Loucy (cell line): ENCODE measurements around the gene TUBB2A.

Experiments used
- H2AFZ ChIP-seq: fragments of 200-600 bp; sonication (generic); 2 replicates; pipeline ENCODE4 v1.6.0; 2016; ENCODE audit warnings: antibody characterized with exemption, mild to moderate bottlenecking, low read length, moderate library complexity
- H3F3A ChIP-seq: fragments of 200-600 bp; 2 replicates; pipeline ENCODE4 v1.6.0; 2016; ENCODE audit warnings: antibody characterized with exemption, low read depth, mild to moderate bottlenecking
- H3K27me3 ChIP-seq: fragments of 200-600 bp; sonication (generic); 2 replicates; pipeline ENCODE4 v1.6.1; 2014; ENCODE audit warnings: low read length, mild to moderate bottlenecking; ENCODE audit not compliant: insufficient read depth, poor library complexity, severe bottlenecking
- H3K36me3 ChIP-seq: fragments of 200-600 bp; sonication (generic); 2 replicates; pipeline ENCODE4 v1.6.1; 2016; ENCODE audit warnings: low read length; ENCODE audit not compliant: insufficient read depth
- H3K4me1 ChIP-seq: fragments of 200-600 bp; sonication (generic); 2 replicates; pipeline ENCODE4 v1.5.1; 2014; ENCODE audit warnings: low read length, mild to moderate bottlenecking; ENCODE audit not compliant: insufficient read depth, poor library complexity, severe bottlenecking
- H3K4me2 ChIP-seq: fragments of 200-600 bp; sonication (generic); 2 replicates; pipeline ENCODE4 v1.6.0; 2014; ENCODE audit warnings: antibody characterized with exemption, low read length, low read depth, mild to moderate bottlenecking; ENCODE audit not compliant: poor library complexity, severe bottlenecking
- H3K4me3 ChIP-seq: fragments of 200-600 bp; sonication (generic); 2 replicates; pipeline ENCODE4 v1.5.1; 2014; ENCODE audit warnings: low read length, mild to moderate bottlenecking, mixed read lengths; ENCODE audit not compliant: poor library complexity, severe bottlenecking
- H3K79me2 ChIP-seq: fragments of 200-600 bp; sonication (generic); 2 replicates; pipeline ENCODE4 v1.6.1; 2014; ENCODE audit warnings: low read length; ENCODE audit not compliant: insufficient read depth
- H3K9ac ChIP-seq: fragments of 200-600 bp; sonication (generic); 2 replicates; pipeline ENCODE4 v1.6.0; 2014; ENCODE audit warnings: mild to moderate bottlenecking, low read depth, low read length, moderate library complexity; ENCODE audit not compliant: poor library complexity, severe bottlenecking
- H3K9me2 ChIP-seq: fragments of 200-600 bp; sonication (generic); replicated peaks from 2 replicates; pipeline ENCODE4 v1.6.1; 2016; ENCODE audit warnings: low read depth, low read length, mixed read lengths
- H3K9me3 ChIP-seq: fragments of 200-600 bp; sonication (generic); 2 replicates; pipeline ENCODE4 v1.6.1; 2014; ENCODE audit warnings: mild to moderate bottlenecking, antibody characterized with exemption, low read length, low read depth; ENCODE audit not compliant: insufficient read depth
- H4K20me1 ChIP-seq: fragments of 200-600 bp; sonication (generic); 2 replicates; pipeline ENCODE4 v1.6.0; 2014; ENCODE audit warnings: antibody characterized with exemption, low read length, mild to moderate bottlenecking; ENCODE audit not compliant: insufficient read depth, poor library complexity, severe bottlenecking
- EZH2phosphoT487 ChIP-seq: fragments of 200-600 bp; IDR thresholded peaks from 2 replicates; pipeline ENCODE4 v1.6.1; 2018; ENCODE audit warnings: antibody characterized with exemption, mild to moderate bottlenecking, moderate library complexity, borderline replicate concordance
- TF ChIP-seq, protein P1 (sequence below): fragments of 200-600 bp; sonication (generic); conservative IDR thresholded peaks from 2 replicates; pipeline ENCODE4 v1.5.1; 2014; ENCODE audit warnings: mild to moderate bottlenecking, antibody characterized with exemption, low read length

TUBB2A gene

GRCh38 chr6:3133515-3133914 lies 23.8 kb downstream of the TUBB2A start:
- Histone ChIP-seq H3F3A (no peaks in the 10 kb centered on the region), H2AFZ (no peak overlapping the region), H3K9me2 (no peaks in the 10 kb centered on the region), H3K4me2 (no peak overlapping the region), H3K4me3 (no peak overlapping the region), H3K27me3 (no peaks in the 10 kb centered on the region), H3K4me1 (no peaks in the 10 kb centered on the region), H3K79me2 (no peaks in the 10 kb centered on the region), H3K36me3 (no peaks in the 10 kb centered on the region), H3K9me3 (no peaks in the 10 kb centered on the region), H3K9ac (no peak overlapping the region), H4K20me1 (no peaks in the 10 kb centered on the region)
- TF ChIP-seq EZH2phosphoT487, result no peak
- TF ChIP-seq, protein P1, sequence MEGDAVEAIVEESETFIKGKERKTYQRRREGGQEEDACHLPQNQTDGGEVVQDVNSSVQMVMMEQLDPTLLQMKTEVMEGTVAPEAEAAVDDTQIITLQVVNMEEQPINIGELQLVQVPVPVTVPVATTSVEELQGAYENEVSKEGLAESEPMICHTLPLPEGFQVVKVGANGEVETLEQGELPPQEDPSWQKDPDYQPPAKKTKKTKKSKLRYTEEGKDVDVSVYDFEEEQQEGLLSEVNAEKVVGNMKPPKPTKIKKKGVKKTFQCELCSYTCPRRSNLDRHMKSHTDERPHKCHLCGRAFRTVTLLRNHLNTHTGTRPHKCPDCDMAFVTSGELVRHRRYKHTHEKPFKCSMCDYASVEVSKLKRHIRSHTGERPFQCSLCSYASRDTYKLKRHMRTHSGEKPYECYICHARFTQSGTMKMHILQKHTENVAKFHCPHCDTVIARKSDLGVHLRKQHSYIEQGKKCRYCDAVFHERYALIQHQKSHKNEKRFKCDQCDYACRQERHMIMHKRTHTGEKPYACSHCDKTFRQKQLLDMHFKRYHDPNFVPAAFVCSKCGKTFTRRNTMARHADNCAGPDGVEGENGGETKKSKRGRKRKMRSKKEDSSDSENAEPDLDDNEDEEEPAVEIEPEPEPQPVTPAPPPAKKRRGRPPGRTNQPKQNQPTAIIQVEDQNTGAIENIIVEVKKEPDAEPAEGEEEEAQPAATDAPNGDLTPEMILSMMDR, result no peak

DNA sequence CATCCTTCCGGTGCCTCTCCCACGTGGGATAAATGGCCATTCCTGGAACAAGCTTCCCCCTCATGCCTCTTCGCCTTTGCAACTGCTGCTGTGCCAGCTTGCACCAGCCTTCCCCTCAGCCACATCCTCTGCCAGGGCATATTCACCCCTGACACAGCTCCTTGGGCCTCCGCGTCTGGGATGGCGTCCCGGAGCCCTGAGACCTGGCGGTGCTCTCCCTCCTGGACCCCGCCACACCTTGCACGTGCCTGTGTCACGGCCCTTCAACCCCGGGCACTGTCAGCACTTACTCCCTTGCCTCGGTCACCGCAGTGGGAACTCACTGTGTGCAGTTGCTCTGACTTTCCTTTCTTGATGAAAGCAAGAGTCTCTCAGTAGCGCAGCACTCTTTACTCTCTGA lies 25.6 kb downstream of the TUBB2A start:
- no peaks in the 10 kb centered on the region for H3F3A ChIP-seq

GRCh38 chr6:3128356-3129108 lies 28.8 kb downstream of the TUBB2A start:
- H3K9me2 ChIP-seq, result no peaks in the 10 kb centered on the region
- H3F3A ChIP-seq, result no peaks in the 10 kb centered on the region
- no peak overlapping the region for H3K9ac ChIP-seq
- H3K27me3 ChIP-seq, result no peaks in the 10 kb centered on the region
- H3K79me2 ChIP-seq, result no peaks in the 10 kb centered on the region
- TF ChIP-seq, protein P1, result no peak
- no peak for TF ChIP-seq EZH2phosphoT487
- H3K9me3 ChIP-seq, result no peaks in the 10 kb centered on the region
- no peak overlapping the region for H2AFZ ChIP-seq
- no peaks in the 10 kb centered on the region for H3K36me3 ChIP-seq
- no peak overlapping the region for H3K4me3 ChIP-seq
- H3K4me2 ChIP-seq, result no peak overlapping the region
- H4K20me1 ChIP-seq, result no peaks in the 10 kb centered on the region
- no peaks in the 10 kb centered on the region for H3K4me1 ChIP-seq

More for the DNA sequence above, 25.6 kb downstream of the TUBB2A start:
- Histone ChIP-seq H3K4me1 (no peaks in the 10 kb centered on the region), H2AFZ (no peak overlapping the region), H3K4me2 (no peak overlapping the region), H3K79me2 (no peaks in the 10 kb centered on the region), H3K9ac (no peak overlapping the region), H3K4me3 (no peak overlapping the region), H3K36me3 (no peaks in the 10 kb centered on the region), H4K20me1 (no peaks in the 10 kb centered on the region), H3K27me3 (no peaks in the 10 kb centered on the region), H3K9me3 (no peaks in the 10 kb centered on the region), H3K9me2 (no peaks in the 10 kb centered on the region)
- no peak for TF ChIP-seq EZH2phosphoT487
- TF ChIP-seq, protein P1, result no peak
